ENCODE data around the gene TMED4. TPM values are rescaled to one million over a fixed set of nuclear protein-coding genes. Genes with fewer than 3 reads are reported as not detected.
A peak's percentile ranks its signal among the peaks of the same experiment; 100 is the strongest.

Gene TMED4
- total and polyA plus RNA-seq, 2 donors (not counting 1 experiment from before 2014, with no cell fraction given): 84.1 to 102 TPM

DNA sequence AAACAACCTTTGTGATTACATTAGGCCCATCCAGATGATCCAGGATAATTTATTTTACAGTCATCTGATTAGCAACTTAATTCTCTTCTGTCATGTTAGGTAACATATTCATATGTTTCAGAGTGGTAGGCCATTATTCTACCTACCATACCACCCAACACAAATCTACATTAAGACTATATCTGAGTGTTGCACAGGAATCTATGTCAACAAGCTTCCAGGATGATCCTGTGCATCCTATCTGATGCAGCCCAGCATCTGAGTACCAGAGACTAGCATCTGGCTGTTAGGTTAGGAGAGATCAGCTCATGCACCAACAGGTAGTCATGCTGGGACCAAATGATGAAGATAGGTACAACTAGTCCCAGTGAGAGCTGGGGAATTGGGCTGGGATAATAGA, 7.0 kb downstream of the TMED4 start:
- Histone ChIP-seq H3K27me3 (replicated peaks in 1 of 4; ENCODE audit: control extremely low read depth in 1 of 4, control insufficient read depth in 3 of 4, insufficient read depth in 4 of 4, low read length in 3 of 4) (no peaks in the 10 kb centered on the region), H3K27ac (ENCODE audit: low read length in 2 of 2) (peak overlapping the region in 1 of 2 donors; percentile 93), H3K36me3 (replicated peaks in 1 of 2; ENCODE audit: control extremely low read depth in 1 of 2, control insufficient read depth in 1 of 2, extremely low read depth in 1 of 2, insufficient read depth in 2 of 2, low read length in 1 of 2) (peaks cover 1 to 59% of the 10 kb centered on the region in 2 experiments), H4K20me1 (ENCODE audit: control insufficient read depth, insufficient read depth, low read length, poor library complexity, severe bottlenecking) (peaks cover 6% of the 10 kb centered on the region), H3K4me2 (replicated peaks; ENCODE audit: low read depth, low read length, poor library complexity, severe bottlenecking) (peak overlapping the region; percentile 99), H3K9ac (ENCODE audit: low read length) (peak overlapping the region; percentile 95), H2AFZ (ENCODE audit: insufficient read depth, low read depth, low read length, poor library complexity, severe bottlenecking) (no peak overlapping the region), H3K9me3 (ENCODE audit: control extremely low read depth in 1 of 3, control insufficient read depth in 2 of 3, insufficient read depth in 1 of 3, low read length in 2 of 3) (peaks cover 0 to 3% (median 0%) of the 10 kb centered on the region in 3 donors), H3K4me3 (ENCODE audit: control extremely low read depth in 1 of 5, extremely low read depth in 1 of 5, insufficient read depth in 1 of 5, low read depth in 2 of 5, low read length in 4 of 5) (no peak overlapping the region), H3K79me2 (ENCODE audit: control insufficient read depth, insufficient read depth, low read length) (peaks cover 70% of the 10 kb centered on the region), H3K4me1 (ENCODE audit: control insufficient read depth in 2 of 2, insufficient read depth in 2 of 2, low read length in 2 of 2) (peaks cover 26 to 29% of the 10 kb centered on the region in 2 donors)
- intact Hi-C loops (cut with micrococcal nuclease): loop anchor here (2.0 kb wide), 4 partner anchors 32 to 536 kb away; partner anchors contain the start of genes NUDCD3, OGDH, TBRG4 and ZMIZ2
- H3K4me1 Mint-ChIP-seq: peaks cover 45% of the 10 kb centered on the region
- H3K9me3 Mint-ChIP-seq (ENCODE audit: insufficient read depth): no peaks in the 10 kb centered on the region
- no peak for DNase-seq
- TF ChIP-seq, protein P1, sequence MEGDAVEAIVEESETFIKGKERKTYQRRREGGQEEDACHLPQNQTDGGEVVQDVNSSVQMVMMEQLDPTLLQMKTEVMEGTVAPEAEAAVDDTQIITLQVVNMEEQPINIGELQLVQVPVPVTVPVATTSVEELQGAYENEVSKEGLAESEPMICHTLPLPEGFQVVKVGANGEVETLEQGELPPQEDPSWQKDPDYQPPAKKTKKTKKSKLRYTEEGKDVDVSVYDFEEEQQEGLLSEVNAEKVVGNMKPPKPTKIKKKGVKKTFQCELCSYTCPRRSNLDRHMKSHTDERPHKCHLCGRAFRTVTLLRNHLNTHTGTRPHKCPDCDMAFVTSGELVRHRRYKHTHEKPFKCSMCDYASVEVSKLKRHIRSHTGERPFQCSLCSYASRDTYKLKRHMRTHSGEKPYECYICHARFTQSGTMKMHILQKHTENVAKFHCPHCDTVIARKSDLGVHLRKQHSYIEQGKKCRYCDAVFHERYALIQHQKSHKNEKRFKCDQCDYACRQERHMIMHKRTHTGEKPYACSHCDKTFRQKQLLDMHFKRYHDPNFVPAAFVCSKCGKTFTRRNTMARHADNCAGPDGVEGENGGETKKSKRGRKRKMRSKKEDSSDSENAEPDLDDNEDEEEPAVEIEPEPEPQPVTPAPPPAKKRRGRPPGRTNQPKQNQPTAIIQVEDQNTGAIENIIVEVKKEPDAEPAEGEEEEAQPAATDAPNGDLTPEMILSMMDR (IDR thresholded peaks at IDR 0.05): no peak
- no peak for TF ChIP-seq EZH2 (IDR thresholded peaks at IDR 0.05; ENCODE audit: borderline replicate concordance, insufficient read depth, low read depth, low read length, poor library complexity, severe bottlenecking)
- peak overlapping the region; percentile 98 for H3K4me3 Mint-ChIP-seq
- CTCF ChIA-PET: interaction anchor here (1.0 to 3.1 kb wide), 3 partner anchors 10 to 282 kb away, joined by 7 to 17 read pairs (median 9); partner anchors contain the start of gene H2AZ2
- no peaks in the 10 kb centered on the region for H3K27me3 Mint-ChIP-seq
- H3K27ac Mint-ChIP-seq: peak overlapping the region; percentile 60
- POLR2A ChIA-PET: no interaction called here
- no peak for ATAC-seq (ENCODE audit: low read depth)

DNA sequence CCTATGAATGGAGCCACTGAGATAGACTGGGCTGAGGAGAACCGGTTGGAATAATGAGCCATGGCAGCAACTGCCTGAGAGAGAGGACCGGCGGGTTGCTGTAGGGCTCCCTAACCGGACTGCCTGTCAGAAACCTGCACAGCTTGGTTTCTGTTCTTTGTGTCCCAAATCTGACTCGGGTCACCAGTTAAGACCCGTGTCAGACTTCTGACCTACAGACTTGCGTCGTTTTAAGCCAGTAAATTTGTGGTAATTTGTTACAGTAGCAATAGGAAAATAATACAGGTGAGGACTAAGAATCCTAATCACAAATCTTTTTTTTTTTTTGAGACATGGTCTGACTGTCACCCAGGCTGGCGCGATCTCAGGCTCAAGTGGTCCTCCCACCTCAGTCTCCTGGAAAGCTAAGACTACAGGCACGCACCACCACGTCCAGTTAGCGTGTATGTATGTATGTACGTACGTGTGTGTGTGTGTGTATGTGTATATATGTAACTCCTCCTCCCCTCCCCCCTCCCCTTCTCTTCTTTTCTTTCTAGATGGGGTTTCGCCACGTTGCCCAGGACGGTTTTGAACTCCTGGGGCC, 7.7 kb downstream of the TMED4 start:
- H3K36me3 ChIP-seq (replicated peaks in 1 of 2; ENCODE audit: control extremely low read depth in 1 of 2, control insufficient read depth in 1 of 2, extremely low read depth in 1 of 2, insufficient read depth in 2 of 2, low read length in 1 of 2): peaks cover 2 to 59% of the 10 kb centered on the region in 2 experiments
- peaks cover 23 to 29% of the 10 kb centered on the region in 2 donors for H3K4me1 ChIP-seq (ENCODE audit: control insufficient read depth in 2 of 2, insufficient read depth in 2 of 2, low read length in 2 of 2)
- Mint-ChIP-seq H3K27me3 (no peaks in the 10 kb centered on the region), H3K4me3 (peak overlapping the region; percentile 98), H3K27ac (peak overlapping the region; percentile 97), H3K9me3 (ENCODE audit: insufficient read depth) (no peaks in the 10 kb centered on the region), H3K4me1 (peaks cover 39% of the 10 kb centered on the region)
- H3K27me3 ChIP-seq (replicated peaks in 1 of 4; ENCODE audit: control extremely low read depth in 1 of 4, control insufficient read depth in 3 of 4, insufficient read depth in 4 of 4, low read length in 3 of 4): no peaks in the 10 kb centered on the region
- 0% methylated on average over 4 of the region's 18 CpGs for WGBS (ENCODE audit: insufficient coverage)
- intact Hi-C loops (cut with micrococcal nuclease): loop anchor here (1.0 to 2.0 kb wide), 5 partner anchors 8 to 536 kb away; partner anchors contain the start of genes NUDCD3, OGDH, TBRG4 and TMED4
- peak overlapping the region; percentile 96 for H2AFZ ChIP-seq (ENCODE audit: insufficient read depth, low read depth, low read length, poor library complexity, severe bottlenecking)
- no peak for TF ChIP-seq EZH2 (IDR thresholded peaks at IDR 0.05; ENCODE audit: borderline replicate concordance, insufficient read depth, low read depth, low read length, poor library complexity, severe bottlenecking)
- TF ChIP-seq, protein P1 (IDR thresholded peaks at IDR 0.05): no peak
- ATAC-seq (ENCODE audit: low read depth): no peak
- peak overlapping the region; percentile 60 to 94 (median 84) for H3K4me3 ChIP-seq (ENCODE audit: control extremely low read depth in 1 of 5, extremely low read depth in 1 of 5, insufficient read depth in 1 of 5, low read depth in 2 of 5, low read length in 4 of 5)
- H3K9ac ChIP-seq (ENCODE audit: low read length): peak overlapping the region; percentile 95
- H3K79me2 ChIP-seq (ENCODE audit: control insufficient read depth, insufficient read depth, low read length): peaks cover 64% of the 10 kb centered on the region
- peak overlapping the region; percentile 99 for H3K4me2 ChIP-seq (replicated peaks; ENCODE audit: low read depth, low read length, poor library complexity, severe bottlenecking)
- no peak for DNase-seq
- H3K27ac ChIP-seq (ENCODE audit: low read length in 2 of 2): peak overlapping the region; percentile 84 to 93
- peaks cover 0 to 3% (median 0%) of the 10 kb centered on the region in 3 donors for H3K9me3 ChIP-seq (ENCODE audit: control extremely low read depth in 1 of 3, control insufficient read depth in 2 of 3, insufficient read depth in 1 of 3, low read length in 2 of 3)
- CTCF ChIA-PET: interaction anchor here (0.7 to 3.1 kb wide), 6 partner anchors 10 to 615 kb away, joined by 3 to 17 read pairs (median 6); partner anchors contain the start of gene H2AZ2
- POLR2A ChIA-PET: interaction anchor here (0.6 to 2.5 kb wide), 10 partner anchors 8 to 882 kb away, joined by 3 to 11 read pairs (median 4); partner anchors contain the start of genes H2AZ2, NUDCD3 and TMED4
- peaks cover 12% of the 10 kb centered on the region for H4K20me1 ChIP-seq (ENCODE audit: control insufficient read depth, insufficient read depth, low read length, poor library complexity, severe bottlenecking)

Measured in B cell (primary cell).